COR-L47 (cell line): Measurements from ENCODE around the gene USP12.
"Not testable (repeated sequence)": the region's sequence is repeated elsewhere in the genome, so short reads cannot be mapped to it uniquely, and the experiment has no call there.

ENCODE experiments used
- DNase-seq: peaks from one replicate; lab custom pipeline; 2025; lab: John Stamatoyannopoulos, UW

The USP12 gene

GRCh38 chr13:27171244-27171826 lies at the start of gene USP12:
Gene USP12 (minus strand): TSS chr13:27171811. CDS start chr13:27171639, 172 bp downstream.
- DNase-seq: peak; percentile 48

GRCh38 chr13:27219611-27220010 lies 48.0 kb upstream of the USP12 start:
- no peak for DNase-seq

- not testable (repeated sequence) for DNase-seq
Measured at GRCh38 chr13:27218861-27219260, 47.2 kb upstream of the USP12 start.

- DNase-seq: not testable (repeated sequence)
Measured at GRCh38 chr13:27217791-27218190, 46.2 kb upstream of the USP12 start.

- not testable (repeated sequence) for DNase-seq
Measured at GRCh38 chr13:27213386-27213785, 41.8 kb upstream of the USP12 start.

- no peak for DNase-seq
Measured at GRCh38 chr13:27211771-27212364, 40.3 kb upstream of the USP12 start.

- no peak for DNase-seq
Measured at GRCh38 chr13:27211271-27211670, 39.7 kb upstream of the USP12 start.

- DNase-seq: no peak
Measured at GRCh38 chr13:27208514-27208913, 36.9 kb upstream of the USP12 start.

- no peak for DNase-seq
Measured at GRCh38 chr13:27203854-27204253, 32.2 kb upstream of the USP12 start.

- DNase-seq: no peak
Measured at GRCh38 chr13:27203186-27203585, 31.6 kb upstream of the USP12 start.

- DNase-seq: no peak
Measured at GRCh38 chr13:27201661-27202060, 30.1 kb upstream of the USP12 start.

- DNase-seq: no peak
Measured at GRCh38 chr13:27200413-27201070, 28.9 kb upstream of the USP12 start.

GRCh38 chr13:27199696-27200095 lies 28.1 kb upstream of the USP12 start:
- DNase-seq: no peak

- no peak for DNase-seq
Measured at GRCh38 chr13:27199211-27199610, 27.6 kb upstream of the USP12 start.

- no peak for DNase-seq
Measured at GRCh38 chr13:27194895-27195764, 23.5 kb upstream of the USP12 start.

- no peak for DNase-seq
Measured at GRCh38 chr13:27194209-27194608, 22.6 kb upstream of the USP12 start.

- DNase-seq: no peak
Measured at GRCh38 chr13:27193496-27193895, 21.9 kb upstream of the USP12 start.

GRCh38 chr13:27192973-27193372 lies 21.4 kb upstream of the USP12 start:
- no peak for DNase-seq

GRCh38 chr13:27192367-27192766 lies 20.8 kb upstream of the USP12 start:
- DNase-seq: not testable (repeated sequence)

GRCh38 chr13:27189192-27189591 lies 17.6 kb upstream of the USP12 start:
- DNase-seq: no peak

GRCh38 chr13:27188239-27188638 lies 16.6 kb upstream of the USP12 start:
- DNase-seq: no peak

- DNase-seq: no peak
Measured at GRCh38 chr13:27186295-27186694, 14.7 kb upstream of the USP12 start.
